Activated CD8-positive, alpha-beta T cell treated with anti-CD3 and anti-CD28 coated beads for 36 hours (primary cell): ENCODE results near the gene RNU1-4. TPM values are rescaled to one million over a fixed set of nuclear protein-coding genes. Genes with fewer than 3 reads are reported as not detected.
"Not testable (repeated sequence)": the region's sequence is repeated elsewhere in the genome, so short reads cannot be mapped to it uniquely, and the experiment has no call there.

Source experiments
- ATAC-seq: fragments of 200-7000 bp; cut with Tn5 transposase; one replicate; pipeline ENCODE4 v1.10.0; 2021; ENCODE audit warnings: mild to moderate bottlenecking, moderate library complexity
- CTCF ChIA-PET: fragments of 350-600 bp; sonication (Branson Sonifier 250); formaldehyde crosslinking; loops from one replicate; lab custom pipeline; 2021; ENCODE audit warnings: antibody characterized with exemption; lab: Charles Lee
- POLR2A ChIA-PET: fragments of 350-600 bp; sonication (Branson Sonifier 250); formaldehyde crosslinking; loops from one replicate; lab custom pipeline; 2021; ENCODE audit warnings: antibody characterized with exemption; lab: Charles Lee
- DNase-seq: peaks from one replicate; pipeline ENCODE4 v3.0.0-alpha.2; 2020
- H3K27ac Mint-ChIP-seq: one replicate; pipeline ENCODE4 v1.8.0; 2021; ENCODE audit warnings: mild to moderate bottlenecking, mixed read lengths
- H3K27me3 Mint-ChIP-seq: one replicate; pipeline ENCODE4 v1.8.0; 2021; ENCODE audit warnings: mixed read lengths
- H3K36me3 Mint-ChIP-seq: one replicate; pipeline ENCODE4 v1.8.0; 2021; ENCODE audit warnings: low read depth, mixed read lengths
- H3K4me1 Mint-ChIP-seq: one replicate; pipeline ENCODE4 v1.8.0; 2021; ENCODE audit warnings: low read depth, mixed read lengths
- H3K4me3 Mint-ChIP-seq: one replicate; pipeline ENCODE4 v1.8.0; 2021; ENCODE audit warnings: mild to moderate bottlenecking, moderate library complexity, mixed read lengths
- H3K9me3 Mint-ChIP-seq: one replicate; pipeline ENCODE4 v1.8.0; 2021; ENCODE audit warnings: mixed read lengths
- CTCF ChIP-seq: fragments of 200-600 bp; IDR thresholded peaks from one replicate; pipeline ENCODE4 v1.8.0; 2022; ENCODE audit warnings: antibody characterized with exemption, mild to moderate bottlenecking
- intact Hi-C: fragments of 100-400 bp; cut with micrococcal nuclease; formaldehyde crosslinking; loops from one replicate; pipeline ENCODE4 v1.10.0; 2022
- total RNA-seq, 2 experiments: library from RNA; stranded (reverse); gene quantifications; one replicate each; pipeline ENCODE4 v1.2.3, GENCODE V29; 2021

RNU1-4 gene
- total RNA-seq, 2 experiments from 2014 or later = 820 to 1,043 TPM

GRCh38 chr1:16721871-16722641 is 18.3 kb upstream of the RNU1-4 start:
- Mint-ChIP-seq H3K4me3 (no peak overlapping the region), H3K27me3 (peaks cover 5% of the 10 kb centered on the region), H3K9me3 (no peaks in the 10 kb centered on the region), H3K4me1 (no peaks in the 10 kb centered on the region), H3K36me3 (no peaks in the 10 kb centered on the region), H3K27ac (no peak overlapping the region)
- TF ChIP-seq CTCF = no peak
- DNase-seq = no peak
- ATAC-seq = no peak
- CTCF ChIA-PET = no interaction called here
- POLR2A ChIA-PET = no interaction called here
- intact Hi-C loops = no loop called here

- Mint-ChIP-seq H3K27me3 (peaks cover 5% of the 10 kb centered on the region), H3K4me1 (peaks cover 2% of the 10 kb centered on the region), H3K4me3 (no peak overlapping the region), H3K36me3 (no peaks in the 10 kb centered on the region), H3K9me3 (no peaks in the 10 kb centered on the region), H3K27ac (no peak overlapping the region)
- DNase-seq (no peak), ATAC-seq (no peak)
- CTCF ChIA-PET = no interaction called here
- no peak for TF ChIP-seq CTCF
- intact Hi-C loops = no loop called here
- POLR2A ChIA-PET = no interaction called here
Observed at GRCh38 chr1:16724718-16725438, 15.4 kb upstream of the RNU1-4 start.

DNA sequence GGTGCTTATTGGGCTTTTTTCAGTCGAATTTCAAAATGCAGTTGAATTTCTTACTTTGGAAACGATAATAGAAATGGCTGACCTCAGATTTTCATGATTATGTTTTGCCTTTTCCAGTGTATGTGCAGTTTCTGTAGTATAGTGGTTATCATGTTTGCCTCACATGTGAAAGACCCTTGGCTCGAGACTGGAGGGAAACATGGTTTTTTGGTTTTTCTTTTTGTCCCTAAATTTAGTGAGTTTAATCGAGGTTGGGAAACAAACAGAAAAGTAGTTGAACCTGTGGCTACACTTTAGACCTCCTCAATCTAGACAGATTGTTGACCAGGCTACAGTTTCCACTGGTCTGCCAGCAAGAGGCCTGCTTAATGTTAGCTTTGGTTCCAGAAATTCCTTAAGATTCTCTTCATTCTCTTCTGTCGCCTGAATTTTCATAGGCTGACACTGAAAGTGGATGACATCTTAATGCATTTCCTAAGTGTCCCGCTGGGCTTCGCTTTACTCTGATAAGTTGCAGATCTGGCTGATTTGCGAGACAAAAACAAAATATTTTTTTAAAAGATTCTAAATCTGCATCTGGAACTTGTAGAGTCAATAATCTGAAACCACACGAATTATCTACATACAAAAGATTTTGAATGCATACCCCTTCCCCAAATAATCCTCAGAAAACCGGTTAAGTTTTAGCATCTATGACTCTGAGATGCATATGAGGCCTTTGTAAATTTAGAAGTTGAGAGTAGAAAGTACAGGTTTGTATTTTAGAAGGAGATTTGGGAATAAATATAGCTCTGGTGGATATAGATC is 14.7 kb upstream of the RNU1-4 start:
- H3K36me3 Mint-ChIP-seq, intact Hi-C loops, POLR2A ChIA-PET, DNase-seq, H3K4me3 Mint-ChIP-seq, H3K27me3 Mint-ChIP-seq, H3K27ac Mint-ChIP-seq, H3K9me3 Mint-ChIP-seq, H3K4me1 Mint-ChIP-seq, ATAC-seq: not testable (repeated sequence)
- CTCF ChIA-PET = interaction anchor here (1.7 kb wide), 1 partner anchor 105 kb away, joined by 6 read pairs; no protein-coding TSS in a partner anchor

GRCh38 chr1:16727190-16728111 is 12.9 kb upstream of the RNU1-4 start:
- H3K4me1 Mint-ChIP-seq = peaks cover 2% of the 10 kb centered on the region
- H3K4me3 Mint-ChIP-seq = no peak overlapping the region
- peak; percentile 86 for ATAC-seq
- H3K9me3 Mint-ChIP-seq = no peaks in the 10 kb centered on the region
- no peaks in the 10 kb centered on the region for H3K36me3 Mint-ChIP-seq
- POLR2A ChIA-PET = interaction anchor here (0.8 kb wide), 1 partner anchor 178 kb away, joined by 4 read pairs; no protein-coding TSS in a partner anchor
- intact Hi-C loops = no loop called here
- DNase-seq = peak; percentile 81
- no peak overlapping the region for H3K27ac Mint-ChIP-seq
- no peak for TF ChIP-seq CTCF
- CTCF ChIA-PET = interaction anchor here (0.6 to 1.7 kb wide), 3 partner anchors 18 to 106 kb away, joined by 3 to 6 read pairs (median 3); no protein-coding TSS in a partner anchor
- no peaks in the 10 kb centered on the region for H3K27me3 Mint-ChIP-seq

DNA sequence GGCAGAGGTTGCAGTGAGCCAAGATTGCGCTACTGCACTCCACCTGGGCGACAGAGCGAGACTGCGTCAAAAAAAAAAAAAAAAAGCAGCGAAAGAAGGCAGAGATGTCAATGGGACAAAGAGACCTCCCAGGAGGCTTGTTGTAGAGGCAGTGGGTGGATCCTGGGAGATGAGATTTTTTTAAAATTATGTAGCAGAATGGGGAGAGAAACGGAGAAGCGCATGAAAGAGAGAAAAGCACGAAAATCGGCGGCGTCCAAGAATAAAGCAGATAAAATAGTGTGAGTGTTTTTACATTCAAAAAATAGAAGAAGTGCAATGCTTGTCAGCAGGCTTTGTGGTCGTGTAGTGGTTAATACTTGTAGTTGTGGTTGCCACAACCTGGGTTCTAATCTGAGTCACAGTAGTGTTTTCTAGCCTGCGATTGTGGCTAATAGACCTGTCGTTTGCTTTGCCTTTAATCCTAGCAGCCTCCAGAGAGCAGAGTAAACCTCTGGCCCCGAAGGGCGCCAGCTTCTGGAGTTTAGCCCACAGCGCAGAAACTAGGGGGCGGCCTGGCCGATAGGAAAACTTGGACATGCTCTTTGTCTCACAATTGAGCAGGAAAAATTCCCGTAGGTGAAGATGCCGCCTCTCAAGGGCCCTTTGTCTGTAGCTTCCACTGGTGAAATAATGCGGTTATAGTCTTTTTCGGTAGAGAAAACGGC is 11.9 kb upstream of the RNU1-4 start:
- H3K4me1 Mint-ChIP-seq, H3K27me3 Mint-ChIP-seq, H3K4me3 Mint-ChIP-seq, DNase-seq, POLR2A ChIA-PET, H3K36me3 Mint-ChIP-seq, intact Hi-C loops, H3K9me3 Mint-ChIP-seq, H3K27ac Mint-ChIP-seq: not testable (repeated sequence)
- CTCF ChIA-PET = interaction anchor here (1.7 kb wide), 1 partner anchor 19 kb away, joined by 3 read pairs; no protein-coding TSS in a partner anchor
- peak; percentile 54 for ATAC-seq

DNA sequence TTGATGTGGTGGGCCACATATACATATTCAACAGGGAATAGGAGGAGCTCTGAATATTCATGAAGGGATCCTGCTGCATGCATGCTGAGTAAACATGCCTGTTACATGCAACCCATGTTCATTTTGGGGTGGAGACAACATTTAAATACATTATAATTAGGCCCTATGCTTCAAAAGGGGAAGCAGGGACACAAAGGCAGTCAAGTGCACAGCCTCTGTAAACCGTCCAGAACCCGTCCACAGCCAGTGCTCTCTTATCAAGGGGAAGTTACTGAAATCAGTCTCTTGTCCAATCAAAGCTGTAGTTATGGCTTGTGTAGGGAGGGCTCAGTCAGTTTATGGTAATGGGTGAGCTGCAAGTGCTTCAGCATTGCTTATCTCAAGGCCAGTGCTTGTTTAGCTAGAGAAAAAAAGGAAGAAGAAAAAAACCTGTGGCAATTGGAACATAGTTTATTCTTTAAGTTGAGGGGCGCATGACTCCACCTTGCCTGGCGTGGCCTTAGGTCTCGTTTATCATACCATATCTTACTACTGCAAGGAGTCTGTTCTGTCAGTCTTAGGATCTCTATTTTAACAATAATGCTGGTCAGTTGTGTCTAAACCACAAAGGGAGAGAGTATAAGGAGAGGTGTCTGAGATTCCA is 7.9 kb upstream of the RNU1-4 start:
- ATAC-seq, POLR2A ChIA-PET, H3K36me3 Mint-ChIP-seq, H3K4me3 Mint-ChIP-seq, H3K27me3 Mint-ChIP-seq, H3K9me3 Mint-ChIP-seq, H3K27ac Mint-ChIP-seq, H3K4me1 Mint-ChIP-seq, intact Hi-C loops, CTCF ChIA-PET, DNase-seq: not testable (repeated sequence)

GRCh38 chr1:16741230-16741629 is 914 bp downstream of the RNU1-4 start:
- H3K4me3 Mint-ChIP-seq, H3K27ac Mint-ChIP-seq, POLR2A ChIA-PET, H3K4me1 Mint-ChIP-seq, DNase-seq, ATAC-seq, CTCF ChIA-PET, H3K27me3 Mint-ChIP-seq, intact Hi-C loops, H3K9me3 Mint-ChIP-seq, H3K36me3 Mint-ChIP-seq: not testable (repeated sequence)
